HepG2 (cell line): Measurements from ENCODE around the gene COL27A1. TPM values are rescaled to one million over a fixed set of nuclear protein-coding genes. Genes with fewer than 3 reads are reported as not detected.

Experiments used
- ATAC-seq: fragments of 200-7000 bp; cut with Tn5 transposase; 3 replicates; pipeline ENCODE4 v1.9.1; 2020; ENCODE audit warnings: mild to moderate bottlenecking, moderate library complexity
- BruUV-seq: library from RNA; stranded (reverse); fragments of 400-500 nt; replicated peaks from 2 replicates; lab custom pipeline; 2021; lab: Mats Ljungman, UMichigan
- CTCF ChIA-PET: fragments of 300-600 bp; formaldehyde crosslinking; extraction: SDS; loops from one replicate; lab custom pipeline; 2021; ENCODE audit warnings: low total read pairs, inconsistent platforms, low intra/inter-chr PET ratio; lab: Yijun Ruan, JAX
- POLR2A ChIA-PET: fragments of 350-600 bp; sonication (Branson Sonifier 250); formaldehyde crosslinking; loops from one replicate; lab custom pipeline; 2020; ENCODE audit warnings: antibody characterized with exemption, inconsistent platforms; lab: Yijun Ruan, JAX
- DNase-seq: peaks from one replicate; pipeline ENCODE4 v3.0.0-alpha.2; 2015; ENCODE audit warnings: low spot score
- FAIRE-seq: peaks from 3 replicates; lab custom pipeline; 2011; peaks lifted over from hg19 to GRCh38; lab: Jason Lieb, UNC
- H2AFZ ChIP-seq: one replicate; pipeline ENCODE4 v1.6.1; 2011; ENCODE audit warnings: low read length, inconsistent platforms
- H3K27ac ChIP-seq: fragments of 300-600 bp; 3 replicates; pipeline ENCODE4 v1.8.0; 2011; ENCODE audit warnings: mixed run types, mild to moderate bottlenecking, mixed read lengths, low read length, inconsistent platforms; ENCODE audit not compliant: insufficient read depth; ENCODE audit errors: extremely low read length
- H3K27me3 ChIP-seq, 2 experiments: fragments of 200-600 bp in 1 of 2; 2 replicates in 1 of 2; 3 replicates in 1 of 2; pipeline versions ENCODE4 v1.6.0 to v1.8.0; 2011; ENCODE audit warnings: low read length in 2 of 2, mild to moderate bottlenecking in 2 of 2, moderate library complexity in 2 of 2, inconsistent platforms in 1 of 2; ENCODE audit not compliant: insufficient read depth in 2 of 2, control insufficient read depth in 1 of 2
- H3K36me3 ChIP-seq, 2 experiments: fragments of 200-600 bp in 1 of 2; replicated peaks in 1 of 2; 2 replicates in 1 of 2; 3 replicates in 1 of 2; pipeline versions ENCODE4 v1.5.1 to v1.8.0; 2011; ENCODE audit warnings: low read length in 2 of 2, inconsistent platforms in 1 of 2; ENCODE audit not compliant: insufficient read depth in 2 of 2, control insufficient read depth in 1 of 2
- H3K4me1 ChIP-seq: 2 replicates; pipeline ENCODE4 v1.5.1; 2012; ENCODE audit warnings: low read length, inconsistent platforms; ENCODE audit not compliant: insufficient read depth
- H3K4me2 ChIP-seq: 2 replicates; pipeline ENCODE4 v1.6.0; 2011; ENCODE audit warnings: low read depth, low read length, inconsistent platforms
- H3K4me3 ChIP-seq, 3 experiments: fragments of 200-600 bp in 1 of 3; sonication (generic), shearing (Covaris generic) in 1 of 3; replicated peaks in 1 of 3; 2 replicates each; pipeline ENCODE4 v1.5.1; 2011 to 2016; ENCODE audit warnings: low read length in 3 of 3, inconsistent platforms in 2 of 3, low read depth in 2 of 3, mild to moderate bottlenecking in 2 of 3, control low read depth in 1 of 3, mixed read lengths in 1 of 3; ENCODE audit not compliant: insufficient read depth in 1 of 3
- H3K79me2 ChIP-seq: one replicate; pipeline ENCODE4 v1.6.1; 2011; ENCODE audit warnings: low read length, inconsistent platforms; ENCODE audit not compliant: insufficient read depth
- H3K9ac ChIP-seq: 2 replicates; pipeline ENCODE4 v1.6.0; 2011; ENCODE audit warnings: mild to moderate bottlenecking, low read depth, low read length, inconsistent platforms; ENCODE audit not compliant: insufficient read depth
- H3K9me3 ChIP-seq: 2 replicates; pipeline ENCODE4 v1.5.1; 2012; ENCODE audit warnings: mild to moderate bottlenecking, low read length
- H4K20me1 ChIP-seq: 2 replicates; pipeline ENCODE4 v1.6.0; 2011; ENCODE audit warnings: inconsistent platforms, mild to moderate bottlenecking, low read length, moderate library complexity; ENCODE audit not compliant: insufficient read depth
- BCLAF1 ChIP-seq: fragments of 450-650 bp; IDR thresholded peaks from 2 replicates; pipeline ENCODE4 v1.6.1; 2017; ENCODE audit warnings: mild to moderate bottlenecking
- DRAP1 ChIP-seq: IDR thresholded peaks from 2 replicates; pipeline ENCODE4 v1.6.1; 2016; ENCODE audit warnings: missing genetic modification reagents, missing compliant biosample characterization
- FOXO1 ChIP-seq: sonication (generic); formaldehyde crosslinking; IDR thresholded peaks from 2 replicates; pipeline ENCODE4 v1.4.0; 2020; ENCODE audit warnings: missing genetic modification reagents
- ZMYM3 ChIP-seq: sonication (generic); formaldehyde crosslinking; IDR thresholded peaks from 2 replicates; pipeline ENCODE4 v1.5.1; 2020; ENCODE audit warnings: mild to moderate bottlenecking, missing genetic modification reagents
- ZNF24 ChIP-seq: fragments of 450-650 bp; IDR thresholded peaks from 2 replicates; pipeline ENCODE4 v1.6.1; 2017; ENCODE audit warnings: antibody characterized with exemption, mild to moderate bottlenecking
- ZNF672 ChIP-seq: sonication (generic); formaldehyde crosslinking; IDR thresholded peaks from 2 replicates; pipeline ENCODE4 v1.8.1; 2022; ENCODE audit warnings: missing genetic modification reagents
- ZNF746 ChIP-seq: sonication (generic); formaldehyde crosslinking; IDR thresholded peaks from 2 replicates; pipeline ENCODE4 v1.8.0; 2022; ENCODE audit warnings: mild to moderate bottlenecking, missing genetic modification reagents
- ZNF768 ChIP-seq: sonication (generic); formaldehyde crosslinking; IDR thresholded peaks from 2 replicates; pipeline ENCODE4 v1.4.0; 2020; ENCODE audit warnings: missing genetic modification reagents
- WGBS: methylation state at CpG from one replicate; pipeline ENCODE4 v1.1.6; 2017; ENCODE audit warnings: low lambda C conversion rate; 5-methylcytosine and 5-hydroxymethylcytosine counted together
- in situ Hi-C: cut with HindIII; loops from 2 replicates; pipeline ENCODE4 v1.10.0; 2017; ENCODE audit warnings: low pct_unique_long_range_greater_than_20kb; ENCODE audit not compliant: extremely low pct_ligation_motif_present
- intact Hi-C: fragments of 100-400 bp; cut with micrococcal nuclease; formaldehyde crosslinking; loops from one replicate; pipeline ENCODE4 v1.10.0; 2022; ENCODE audit not compliant: unreplicated experiment
- polyA plus RNA-seq, 8 experiments: library from polyadenylated mRNA; depleted of rRNA in 3 of 8; stranded (reverse) in 7 of 8; unstranded in 1 of 8; fragments of >200 nt; fragmentation: Illumina TruSeq in 4 of 8; extraction: Trizol in 4 of 8; gene quantifications; 2 replicates each; pipeline versions ENCODE4 v1.2.1 to v1.2.3, GENCODE V29; 2011 to 2016; ENCODE audit warnings: low read depth in 4 of 8, missing spikeins in 1 of 8, mixed read lengths in 1 of 8; ENCODE audit not compliant: insufficient read depth in 1 of 8
- total RNA-seq, 5 experiments: library from RNA; depleted of rRNA; stranded (reverse); fragments of >200 nt; fragmentation: Illumina TruSeq; extraction: Trizol; gene quantifications; 2 replicates each; pipeline ENCODE4 v1.2.3, GENCODE V29; 2016; ENCODE audit warnings: low read depth in 1 of 5
- TF ChIP-seq, protein P1 (sequence below): sonication (generic); formaldehyde crosslinking; IDR thresholded peaks from 2 replicates; pipeline ENCODE4 v1.4.0; 2020; ENCODE audit warnings: missing genetic modification reagents, borderline replicate concordance

Gene COL27A1
- total and polyA plus RNA-seq, 2 of the 13 experiments (the other 11 are each of a cell fraction or from before 2014, with no cell fraction given), result 71.3 to 89.1 TPM

- TF ChIP-seq, protein P1, sequence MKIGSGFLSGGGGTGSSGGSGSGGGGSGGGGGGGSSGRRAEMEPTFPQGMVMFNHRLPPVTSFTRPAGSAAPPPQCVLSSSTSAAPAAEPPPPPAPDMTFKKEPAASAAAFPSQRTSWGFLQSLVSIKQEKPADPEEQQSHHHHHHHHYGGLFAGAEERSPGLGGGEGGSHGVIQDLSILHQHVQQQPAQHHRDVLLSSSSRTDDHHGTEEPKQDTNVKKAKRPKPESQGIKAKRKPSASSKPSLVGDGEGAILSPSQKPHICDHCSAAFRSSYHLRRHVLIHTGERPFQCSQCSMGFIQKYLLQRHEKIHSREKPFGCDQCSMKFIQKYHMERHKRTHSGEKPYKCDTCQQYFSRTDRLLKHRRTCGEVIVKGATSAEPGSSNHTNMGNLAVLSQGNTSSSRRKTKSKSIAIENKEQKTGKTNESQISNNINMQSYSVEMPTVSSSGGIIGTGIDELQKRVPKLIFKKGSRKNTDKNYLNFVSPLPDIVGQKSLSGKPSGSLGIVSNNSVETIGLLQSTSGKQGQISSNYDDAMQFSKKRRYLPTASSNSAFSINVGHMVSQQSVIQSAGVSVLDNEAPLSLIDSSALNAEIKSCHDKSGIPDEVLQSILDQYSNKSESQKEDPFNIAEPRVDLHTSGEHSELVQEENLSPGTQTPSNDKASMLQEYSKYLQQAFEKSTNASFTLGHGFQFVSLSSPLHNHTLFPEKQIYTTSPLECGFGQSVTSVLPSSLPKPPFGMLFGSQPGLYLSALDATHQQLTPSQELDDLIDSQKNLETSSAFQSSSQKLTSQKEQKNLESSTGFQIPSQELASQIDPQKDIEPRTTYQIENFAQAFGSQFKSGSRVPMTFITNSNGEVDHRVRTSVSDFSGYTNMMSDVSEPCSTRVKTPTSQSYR (CRISPR knock-in tag), result no peak
- TF ChIP-seq ZMYM3 (CRISPR knock-in tag) (0 out of 2 replicates have a peak, but pooled peaks have one; percentile 30), BCLAF1 (no peak), ZNF672 (no peak), ZNF24 (no peak), ZNF768 (CRISPR knock-in tag) (peak; percentile 93), FOXO1 (CRISPR knock-in tag) (no peak), DRAP1 (CRISPR knock-in tag) (no peak), ZNF746 (CRISPR knock-in tag) (no peak)
- FAIRE-seq (no peak), DNase-seq (no peak), ATAC-seq (no peak)
- Histone ChIP-seq H3K4me3 (no peak overlapping the region), H3K4me2 (no peak overlapping the region), H3K9me3 (peaks cover 8% of the 10 kb centered on the region; the same call in 1 of the 2 replicates), H3K9ac (no peak overlapping the region), H3K27me3 (no peaks in the 10 kb centered on the region), H3K36me3 (no peaks in the 10 kb centered on the region), H3K27ac (no peak overlapping the region), H4K20me1 (no peaks in the 10 kb centered on the region), H3K79me2 (no peaks in the 10 kb centered on the region), H2AFZ (no peak overlapping the region), H3K4me1 (peaks cover 63% of the 10 kb centered on the region)
- ChIA-PET CTCF (no interaction called here), POLR2A (interaction anchor here (1.2 kb wide), 1 partner anchor 50 kb away, joined by 3 read pairs; no protein-coding TSS in a partner anchor)
- intact Hi-C loops, result no loop called here
- in situ Hi-C loops, result no loop called here
- BruUV-seq, result no TSS peak
- WGBS, result 86% methylated on average over 9 of the region's 13 CpGs
Measured at GRCh38 chr9:114124666-114125475, 30.5 kb upstream of the COL27A1 start.
